Hepatocyte (in vitro differentiated cells): ENCODE data around the gene FPR2.

Experiments used
- EZH2phosphoT487 ChIP-seq: fragments of 200-600 bp; sonication (generic); IDR thresholded peaks from one replicate; pipeline ENCODE4 v1.6.1; 2018; ENCODE audit warnings: antibody characterized with exemption, mild to moderate bottlenecking, low read depth, moderate library complexity; ENCODE audit not compliant: unreplicated experiment, severe bottlenecking
- TF ChIP-seq, protein P1 (sequence below): fragments of 200-600 bp; sonication (generic); IDR thresholded peaks from 2 replicates; pipeline ENCODE4 v1.5.1; 2016; ENCODE audit warnings: antibody characterized with exemption, mild to moderate bottlenecking; ENCODE audit not compliant: poor library complexity

DNA sequence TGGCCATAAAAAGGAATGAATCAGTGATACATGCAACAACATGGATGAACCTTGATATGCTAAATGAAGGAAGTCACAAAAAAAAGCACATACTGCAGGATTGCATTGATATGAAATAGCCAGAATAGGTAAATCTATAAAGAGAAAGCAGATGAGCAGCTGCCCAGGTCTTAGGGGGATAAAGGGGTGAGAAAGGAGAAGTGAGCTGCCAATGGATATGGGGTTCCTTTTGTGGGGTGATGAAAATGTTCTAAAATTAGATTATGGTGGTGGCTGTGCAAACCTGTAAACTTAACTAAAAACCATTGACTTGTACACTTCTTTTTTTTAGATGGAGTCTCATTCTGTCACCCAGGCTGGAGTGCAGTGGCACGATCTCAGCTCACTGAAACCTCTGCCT lies 49.3 kb upstream of the FPR2 start:
- TF ChIP-seq, protein P1, sequence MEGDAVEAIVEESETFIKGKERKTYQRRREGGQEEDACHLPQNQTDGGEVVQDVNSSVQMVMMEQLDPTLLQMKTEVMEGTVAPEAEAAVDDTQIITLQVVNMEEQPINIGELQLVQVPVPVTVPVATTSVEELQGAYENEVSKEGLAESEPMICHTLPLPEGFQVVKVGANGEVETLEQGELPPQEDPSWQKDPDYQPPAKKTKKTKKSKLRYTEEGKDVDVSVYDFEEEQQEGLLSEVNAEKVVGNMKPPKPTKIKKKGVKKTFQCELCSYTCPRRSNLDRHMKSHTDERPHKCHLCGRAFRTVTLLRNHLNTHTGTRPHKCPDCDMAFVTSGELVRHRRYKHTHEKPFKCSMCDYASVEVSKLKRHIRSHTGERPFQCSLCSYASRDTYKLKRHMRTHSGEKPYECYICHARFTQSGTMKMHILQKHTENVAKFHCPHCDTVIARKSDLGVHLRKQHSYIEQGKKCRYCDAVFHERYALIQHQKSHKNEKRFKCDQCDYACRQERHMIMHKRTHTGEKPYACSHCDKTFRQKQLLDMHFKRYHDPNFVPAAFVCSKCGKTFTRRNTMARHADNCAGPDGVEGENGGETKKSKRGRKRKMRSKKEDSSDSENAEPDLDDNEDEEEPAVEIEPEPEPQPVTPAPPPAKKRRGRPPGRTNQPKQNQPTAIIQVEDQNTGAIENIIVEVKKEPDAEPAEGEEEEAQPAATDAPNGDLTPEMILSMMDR: no peak
- TF ChIP-seq EZH2phosphoT487: no peak
